ENCODE measurements around the gene DVL2. TPM values are rescaled to one million over a fixed set of nuclear protein-coding genes. Genes with fewer than 3 reads are reported as not detected.

DVL2 gene
- total RNA-seq, 1 donor from 2014 or later: 46.4 TPM

DNA sequence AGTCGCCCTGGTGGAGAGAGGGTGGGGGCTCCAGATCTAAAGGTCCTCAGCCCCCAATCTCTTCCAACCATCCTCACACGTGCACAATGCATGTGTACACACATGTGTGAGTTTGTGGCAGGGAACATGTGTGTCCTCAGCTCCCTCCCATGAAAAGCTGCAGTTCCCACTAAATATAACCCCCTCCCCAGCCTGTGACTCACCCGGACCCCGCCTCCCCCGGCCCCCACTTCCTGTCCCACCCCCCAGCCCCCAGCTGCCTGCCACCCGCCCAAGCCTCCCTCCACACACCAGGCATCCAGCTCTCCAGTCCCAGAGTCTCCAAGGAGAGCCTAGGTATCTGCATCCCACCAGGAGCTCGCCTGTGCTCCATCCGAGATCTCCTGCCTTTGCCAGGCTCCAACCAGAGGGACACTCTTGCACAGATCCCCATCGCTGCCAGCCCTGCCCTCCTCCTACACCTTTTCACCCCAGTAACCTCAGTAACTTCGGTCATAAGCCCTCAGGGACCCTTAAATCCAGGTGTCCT lies 18.6 kb downstream of the DVL2 start:
- H3K4me3 ChIP-seq: peak overlapping the region; percentile 70
- H3K4me1 ChIP-seq: peaks cover 63% of the 10 kb centered on the region
- intact Hi-C loops (cut with DNase I): no loop called here
- ATAC-seq (no peak), DNase-seq (no peak)
- H3K9me3 ChIP-seq: no peaks in the 10 kb centered on the region
- H3K27me3 ChIP-seq (ENCODE audit: low read depth): no peaks in the 10 kb centered on the region
- H3K27ac ChIP-seq: peak overlapping the region; percentile 80
- H3K36me3 ChIP-seq: no peaks in the 10 kb centered on the region
- TF ChIP-seq, protein P1, sequence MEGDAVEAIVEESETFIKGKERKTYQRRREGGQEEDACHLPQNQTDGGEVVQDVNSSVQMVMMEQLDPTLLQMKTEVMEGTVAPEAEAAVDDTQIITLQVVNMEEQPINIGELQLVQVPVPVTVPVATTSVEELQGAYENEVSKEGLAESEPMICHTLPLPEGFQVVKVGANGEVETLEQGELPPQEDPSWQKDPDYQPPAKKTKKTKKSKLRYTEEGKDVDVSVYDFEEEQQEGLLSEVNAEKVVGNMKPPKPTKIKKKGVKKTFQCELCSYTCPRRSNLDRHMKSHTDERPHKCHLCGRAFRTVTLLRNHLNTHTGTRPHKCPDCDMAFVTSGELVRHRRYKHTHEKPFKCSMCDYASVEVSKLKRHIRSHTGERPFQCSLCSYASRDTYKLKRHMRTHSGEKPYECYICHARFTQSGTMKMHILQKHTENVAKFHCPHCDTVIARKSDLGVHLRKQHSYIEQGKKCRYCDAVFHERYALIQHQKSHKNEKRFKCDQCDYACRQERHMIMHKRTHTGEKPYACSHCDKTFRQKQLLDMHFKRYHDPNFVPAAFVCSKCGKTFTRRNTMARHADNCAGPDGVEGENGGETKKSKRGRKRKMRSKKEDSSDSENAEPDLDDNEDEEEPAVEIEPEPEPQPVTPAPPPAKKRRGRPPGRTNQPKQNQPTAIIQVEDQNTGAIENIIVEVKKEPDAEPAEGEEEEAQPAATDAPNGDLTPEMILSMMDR (IDR thresholded peaks at IDR 0.05): no peak

DNA sequence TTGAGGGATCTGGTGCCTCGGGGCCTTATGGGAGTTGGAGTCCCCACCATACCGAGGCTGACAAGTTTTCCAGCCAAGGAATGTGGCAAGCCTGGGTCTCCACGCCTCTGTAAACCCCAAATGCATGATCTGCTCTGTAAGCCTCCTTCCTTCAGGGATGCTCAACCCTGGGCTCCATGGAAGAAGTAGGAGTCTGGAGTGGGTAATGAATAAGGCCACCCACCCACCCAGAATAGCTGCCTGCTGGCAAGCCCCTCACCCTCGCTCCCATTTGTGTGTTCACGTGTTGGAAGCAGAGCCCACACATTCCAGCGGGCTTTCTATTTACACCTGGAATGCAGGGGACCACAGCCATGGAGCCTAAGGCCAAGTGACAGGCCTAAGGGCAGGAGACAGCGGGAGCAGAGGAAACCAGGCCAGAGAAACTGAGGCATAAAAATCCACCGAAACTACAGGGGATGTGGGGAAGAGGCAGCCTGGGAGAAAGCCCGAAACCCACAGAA lies 19.1 kb downstream of the DVL2 start:
- TF ChIP-seq, protein P1 (IDR thresholded peaks at IDR 0.05): no peak
- Histone ChIP-seq H3K36me3 (no peaks in the 10 kb centered on the region), H3K9me3 (no peaks in the 10 kb centered on the region), H3K4me3 (peak overlapping the region; percentile 70), H3K27me3 (ENCODE audit: low read depth) (no peaks in the 10 kb centered on the region), H3K27ac (peak overlapping the region; percentile 80), H3K4me1 (peaks cover 58% of the 10 kb centered on the region)
- DNase-seq (no peak), ATAC-seq (no peak)
- intact Hi-C loops (cut with DNase I): no loop called here

DNA sequence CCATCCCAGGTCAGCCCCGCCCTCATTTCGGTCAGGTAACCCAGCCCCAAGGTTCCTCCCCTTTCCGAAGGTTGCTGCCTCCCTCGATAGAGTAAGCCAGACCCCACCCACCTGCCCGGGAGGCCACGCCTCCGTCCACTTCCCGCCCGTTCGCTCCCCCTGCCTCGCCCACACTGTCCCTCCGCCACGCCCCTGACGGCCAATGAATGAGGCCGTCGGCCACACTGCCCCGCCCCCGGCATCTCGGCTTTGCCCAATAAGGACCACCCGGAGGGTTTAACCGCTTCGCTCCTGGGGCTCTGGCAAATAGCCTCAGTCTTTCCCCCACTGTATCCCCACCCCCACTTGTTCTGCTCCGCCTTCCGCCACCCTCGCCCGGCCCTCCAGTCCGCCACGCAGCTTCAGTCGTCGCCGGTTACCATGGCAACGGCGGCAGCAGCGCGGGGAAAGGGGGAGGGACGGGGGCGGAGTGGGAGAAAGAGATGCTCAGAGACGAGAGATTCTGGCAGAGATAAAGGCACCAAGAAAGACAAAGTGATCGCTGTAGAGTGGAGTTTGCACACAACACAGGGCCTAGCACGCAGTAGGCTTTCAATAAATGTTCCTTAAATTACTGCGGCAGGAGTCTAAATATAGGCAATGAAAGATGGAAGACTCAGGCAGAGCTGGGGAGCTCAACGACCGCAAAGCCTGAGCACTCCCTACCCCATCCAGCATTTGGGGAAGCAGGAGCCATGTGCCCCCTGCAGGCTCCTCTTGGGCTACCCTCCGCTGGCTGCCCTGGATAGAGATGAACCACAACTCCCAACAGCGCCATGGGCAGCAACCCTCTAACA lies 19.8 kb downstream of the DVL2 start:
- peak overlapping the region; percentile 80 for H3K27ac ChIP-seq
- peak overlapping the region; percentile 70 for H3K4me3 ChIP-seq
- H3K36me3 ChIP-seq: no peaks in the 10 kb centered on the region
- ATAC-seq: peak; percentile 94 to 95
- DNase-seq: peak; percentile 99
- TF ChIP-seq, protein P1 (IDR thresholded peaks at IDR 0.05): peak; percentile 52
- no peaks in the 10 kb centered on the region for H3K27me3 ChIP-seq (ENCODE audit: low read depth)
- H3K9me3 ChIP-seq: no peaks in the 10 kb centered on the region
- H3K4me1 ChIP-seq: peaks cover 57% of the 10 kb centered on the region
- intact Hi-C loops (cut with DNase I): no loop called here

DNA sequence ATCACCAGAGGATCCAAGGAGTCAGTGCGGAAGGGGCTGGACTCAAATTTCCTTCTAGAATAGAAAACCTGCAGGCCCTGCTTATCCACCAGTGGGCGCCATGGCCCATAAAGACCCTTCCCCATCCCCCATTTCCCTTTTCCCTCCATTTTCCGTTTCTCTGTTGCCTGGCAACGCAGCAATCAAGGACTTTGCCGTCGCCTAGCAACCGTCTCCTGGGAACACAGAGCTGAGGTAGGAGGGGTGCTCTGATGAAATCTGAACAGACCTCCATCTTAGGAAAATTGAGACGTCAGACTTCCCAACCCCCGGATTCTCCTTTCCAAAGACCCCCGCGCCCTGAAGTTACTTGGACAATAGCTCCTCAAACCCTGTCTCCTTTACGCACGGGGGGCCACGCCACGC lies 20.4 kb downstream of the DVL2 start:
- Histone ChIP-seq H3K27me3 (ENCODE audit: low read depth) (no peaks in the 10 kb centered on the region), H3K36me3 (no peaks in the 10 kb centered on the region), H3K9me3 (no peaks in the 10 kb centered on the region), H3K4me3 (peak overlapping the region; percentile 70), H3K27ac (peak overlapping the region; percentile 80), H3K4me1 (peaks cover 51% of the 10 kb centered on the region)
- DNase-seq (peak; percentile 84), ATAC-seq (peak; percentile 4 to 22)
- TF ChIP-seq, protein P1 (IDR thresholded peaks at IDR 0.05): peak; percentile 35
- intact Hi-C loops (cut with DNase I): no loop called here

DNA sequence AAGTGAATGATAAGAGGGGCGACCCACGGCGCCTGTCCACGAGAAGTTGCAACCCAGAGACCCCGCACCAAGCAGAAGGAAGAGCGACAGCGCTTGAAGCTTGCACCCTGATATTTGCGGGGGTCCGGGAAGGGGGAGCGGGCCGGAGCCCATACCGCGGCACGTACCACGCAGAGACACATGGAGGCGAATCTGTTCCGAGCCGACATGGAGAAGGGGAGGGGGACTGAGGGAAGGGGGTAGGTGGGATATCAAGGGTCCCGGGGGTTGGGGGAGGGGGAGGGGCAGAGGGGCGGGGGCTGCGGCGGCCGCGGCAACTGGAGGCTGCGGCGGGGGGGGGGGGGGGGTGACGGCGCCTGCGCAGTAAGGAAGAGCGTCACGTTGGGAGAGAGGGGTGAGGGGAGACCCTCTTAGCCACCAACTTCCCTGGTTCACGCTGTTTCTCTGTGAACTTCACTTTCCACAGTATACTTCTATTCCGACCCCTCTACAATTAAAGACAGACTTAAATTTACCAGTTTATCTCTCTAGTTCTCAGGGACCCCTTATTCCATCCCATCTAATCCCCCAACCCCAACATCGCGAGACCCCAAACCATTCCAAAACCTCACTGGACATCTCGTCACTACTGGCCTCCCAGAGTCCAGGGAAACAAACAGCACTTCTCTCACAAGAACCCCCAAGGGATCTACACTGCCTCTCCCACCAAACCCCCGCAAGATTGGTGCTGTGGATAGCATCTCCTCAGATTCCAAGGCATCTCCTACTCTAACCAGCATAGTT lies 22.6 kb downstream of the DVL2 start:
- DNase-seq (no peak), ATAC-seq (no peak)
- intact Hi-C loops (cut with DNase I): no loop called here
- Histone ChIP-seq H3K9me3 (no peaks in the 10 kb centered on the region), H3K36me3 (no peaks in the 10 kb centered on the region), H3K4me1 (peaks cover 33% of the 10 kb centered on the region), H3K27me3 (ENCODE audit: low read depth) (no peaks in the 10 kb centered on the region), H3K4me3 (no peak overlapping the region), H3K27ac (no peak overlapping the region)
- TF ChIP-seq, protein P1 (IDR thresholded peaks at IDR 0.05): no peak
